HAP-1 (cell line): Measurements from ENCODE around the gene TMEM219.

Experiments
- DNase-seq, 2 experiments: peaks; one replicate each; pipeline ENCODE4 v3.0.0-alpha.2; 2016 to 2020; ENCODE audit warnings: low spot score in 2 of 2
- H3K27me3 ChIP-seq: fragments of 250-450 bp; sonication (Bioruptor Pico); 2 replicates; pipeline ENCODE4 v1.5.1; 2020; ENCODE audit warnings: low read depth, mild to moderate bottlenecking, moderate library complexity
- H3K36me3 ChIP-seq: fragments of 250-450 bp; sonication (Bioruptor Pico); replicated peaks from 2 replicates; pipeline ENCODE4 v1.5.1; 2020; ENCODE audit warnings: mild to moderate bottlenecking
- H3K4me1 ChIP-seq: fragments of 250-450 bp; sonication (Bioruptor Pico); 2 replicates; pipeline ENCODE4 v1.5.1; 2020; ENCODE audit warnings: mild to moderate bottlenecking
- H3K4me3 ChIP-seq: fragments of 250-450 bp; sonication (Bioruptor Pico); 2 replicates; pipeline ENCODE4 v1.5.1; 2020; ENCODE audit warnings: mild to moderate bottlenecking, moderate library complexity
- H3K9me3 ChIP-seq: fragments of 250-450 bp; sonication (Bioruptor Pico); 2 replicates; pipeline ENCODE4 v1.5.1; 2020; ENCODE audit warnings: mild to moderate bottlenecking, moderate library complexity
- in situ Hi-C: fragments of 300-500 bp; cut with MboI; formaldehyde crosslinking; loops from 3 replicates; pipeline ENCODE4 v1.14.3; 2020; ENCODE audit warnings: low sequenced_read_pairs, inconsistent platforms, mixed read lengths

The TMEM219 gene

DNA sequence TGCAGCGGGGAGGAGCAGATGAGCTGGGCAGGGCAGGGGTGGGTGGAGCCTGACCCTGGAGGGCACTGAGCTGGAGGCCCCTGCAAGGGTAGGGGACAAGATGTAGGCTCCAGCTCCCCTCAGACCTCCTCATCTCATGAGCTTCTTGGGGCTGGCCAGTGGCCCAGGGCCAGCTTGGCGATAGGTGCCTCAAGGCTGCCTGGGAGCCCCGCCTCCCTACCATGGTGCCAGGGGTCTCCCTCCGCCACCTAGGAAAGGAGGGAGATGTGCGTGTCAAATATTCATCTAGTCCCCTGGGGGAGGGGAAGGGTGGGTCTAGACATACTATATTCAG is 29.7 kb downstream of the TMEM219 start:
- no peaks in the 10 kb centered on the region for H3K9me3 ChIP-seq
- peaks cover 8% of the 10 kb centered on the region for H3K4me1 ChIP-seq
- H3K27me3 ChIP-seq: no peaks in the 10 kb centered on the region
- no peak for DNase-seq
- H3K36me3 ChIP-seq: peaks cover 67% of the 10 kb centered on the region
- H3K4me3 ChIP-seq: no peak overlapping the region
- in situ Hi-C loops: no loop called here

DNA sequence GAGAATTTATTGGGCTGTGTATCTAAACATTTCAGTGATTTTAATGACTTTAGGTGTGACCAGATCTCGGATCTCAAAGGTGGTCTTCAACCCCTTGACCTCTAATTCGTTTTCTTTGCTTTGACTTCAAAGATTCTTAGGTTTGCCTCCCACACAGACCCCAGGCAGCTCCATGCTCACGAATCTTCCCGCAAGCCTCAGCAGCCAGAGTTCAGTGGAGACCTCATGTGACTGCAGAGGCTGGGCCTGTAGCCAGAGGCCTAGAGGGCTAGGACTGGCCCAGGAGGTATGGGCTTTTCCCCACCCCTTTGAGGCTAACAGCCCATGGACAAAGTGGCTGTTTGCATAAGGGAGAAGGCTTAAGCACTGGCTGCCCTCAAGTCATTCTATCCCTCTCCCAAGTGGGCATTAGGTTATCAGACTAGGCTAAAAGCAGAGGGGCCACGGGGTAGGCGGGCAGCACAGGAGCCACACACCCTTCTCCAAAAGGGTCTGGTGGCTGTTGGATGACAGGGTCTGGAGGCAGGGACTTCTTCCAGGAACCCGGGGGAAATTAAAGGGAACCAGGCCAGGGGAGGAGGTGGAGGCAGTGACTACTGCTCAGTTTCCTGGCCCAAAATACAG is 30.6 kb downstream of the TMEM219 start:
- peaks cover 13% of the 10 kb centered on the region for H3K4me1 ChIP-seq
- H3K9me3 ChIP-seq: no peaks in the 10 kb centered on the region
- DNase-seq: no peak
- in situ Hi-C loops: no loop called here
- no peaks in the 10 kb centered on the region for H3K27me3 ChIP-seq
- no peak overlapping the region for H3K4me3 ChIP-seq
- peaks cover 59% of the 10 kb centered on the region for H3K36me3 ChIP-seq

DNA sequence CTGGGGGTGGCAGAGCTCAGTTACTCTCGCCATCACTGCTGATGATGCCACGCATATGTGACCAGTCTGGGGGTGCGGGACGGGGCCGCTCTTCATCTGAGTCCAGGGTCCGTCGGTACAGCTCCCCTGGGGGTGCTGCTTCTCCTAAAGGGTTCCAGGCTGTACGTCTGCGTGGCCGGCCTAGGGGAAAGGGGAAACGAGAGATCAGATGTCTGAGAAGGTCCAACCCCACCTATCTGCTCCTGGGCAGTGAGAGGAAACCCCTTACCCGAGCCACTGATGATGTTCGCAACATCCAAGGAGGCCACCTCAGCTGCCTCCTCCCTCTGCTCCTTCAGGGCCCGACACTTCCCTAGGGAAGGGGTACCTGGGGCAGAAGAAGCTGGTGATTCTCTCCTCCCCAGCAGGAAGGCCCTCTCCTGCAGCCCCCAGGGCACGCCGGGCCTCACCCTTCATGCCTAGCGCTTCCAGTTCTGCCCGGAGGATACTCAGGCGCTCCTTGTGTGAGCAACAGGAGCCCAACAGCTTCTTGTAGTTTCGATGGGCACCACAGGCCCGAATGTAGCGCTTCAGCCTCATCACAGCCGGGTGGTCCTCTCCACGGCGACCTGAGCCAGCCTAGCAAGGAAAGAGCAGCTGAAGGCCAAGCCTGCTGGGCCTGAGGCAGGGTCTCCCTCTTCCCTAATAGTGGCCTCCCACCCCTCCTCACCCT is 31.5 kb downstream of the TMEM219 start:
- H3K36me3 ChIP-seq: peaks cover 52% of the 10 kb centered on the region
- DNase-seq: no peak
- peaks cover 13% of the 10 kb centered on the region for H3K4me1 ChIP-seq
- no peaks in the 10 kb centered on the region for H3K9me3 ChIP-seq
- H3K27me3 ChIP-seq: no peaks in the 10 kb centered on the region
- in situ Hi-C loops: no loop called here
- no peak overlapping the region for H3K4me3 ChIP-seq

DNA sequence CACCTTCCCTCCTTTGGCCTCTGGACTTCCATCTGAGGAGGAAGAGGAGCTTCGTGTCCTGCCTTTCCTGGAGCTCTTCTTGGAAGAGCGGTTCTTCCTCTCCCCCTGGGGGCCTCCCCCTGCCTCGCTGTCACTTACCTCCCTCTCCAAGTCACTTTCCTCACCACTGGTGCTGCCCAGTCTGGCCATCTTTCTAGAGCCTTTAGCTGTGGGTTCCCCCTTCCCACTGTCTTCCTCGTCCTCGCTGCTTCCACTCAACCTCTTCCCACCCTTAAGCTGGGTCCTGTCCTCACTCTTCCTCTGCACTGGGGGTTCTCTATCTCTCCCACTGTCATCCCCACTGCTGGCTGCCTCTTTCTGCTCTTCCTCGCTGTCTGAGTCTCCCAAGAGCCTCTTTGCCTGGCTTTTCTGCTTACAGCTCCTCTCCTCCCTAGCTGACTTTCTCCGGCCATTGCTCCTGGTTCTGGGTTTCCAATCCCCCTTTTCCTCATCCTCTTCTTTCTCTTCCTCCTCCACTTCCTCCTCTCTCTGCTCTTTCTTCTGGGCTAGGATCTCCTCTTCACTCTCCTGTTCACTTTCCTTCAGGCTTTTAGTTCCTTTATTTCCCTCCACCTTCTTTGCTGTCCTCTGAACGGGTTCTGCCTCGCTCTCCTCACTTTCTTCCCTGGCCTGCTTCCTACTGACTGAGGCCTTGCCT is 32.2 kb downstream of the TMEM219 start:
- H3K4me1 ChIP-seq: peaks cover 13% of the 10 kb centered on the region
- H3K9me3 ChIP-seq: no peaks in the 10 kb centered on the region
- H3K36me3 ChIP-seq: peaks cover 48% of the 10 kb centered on the region
- in situ Hi-C loops: no loop called here
- DNase-seq: no peak
- H3K27me3 ChIP-seq: no peaks in the 10 kb centered on the region
- no peak overlapping the region for H3K4me3 ChIP-seq

DNA sequence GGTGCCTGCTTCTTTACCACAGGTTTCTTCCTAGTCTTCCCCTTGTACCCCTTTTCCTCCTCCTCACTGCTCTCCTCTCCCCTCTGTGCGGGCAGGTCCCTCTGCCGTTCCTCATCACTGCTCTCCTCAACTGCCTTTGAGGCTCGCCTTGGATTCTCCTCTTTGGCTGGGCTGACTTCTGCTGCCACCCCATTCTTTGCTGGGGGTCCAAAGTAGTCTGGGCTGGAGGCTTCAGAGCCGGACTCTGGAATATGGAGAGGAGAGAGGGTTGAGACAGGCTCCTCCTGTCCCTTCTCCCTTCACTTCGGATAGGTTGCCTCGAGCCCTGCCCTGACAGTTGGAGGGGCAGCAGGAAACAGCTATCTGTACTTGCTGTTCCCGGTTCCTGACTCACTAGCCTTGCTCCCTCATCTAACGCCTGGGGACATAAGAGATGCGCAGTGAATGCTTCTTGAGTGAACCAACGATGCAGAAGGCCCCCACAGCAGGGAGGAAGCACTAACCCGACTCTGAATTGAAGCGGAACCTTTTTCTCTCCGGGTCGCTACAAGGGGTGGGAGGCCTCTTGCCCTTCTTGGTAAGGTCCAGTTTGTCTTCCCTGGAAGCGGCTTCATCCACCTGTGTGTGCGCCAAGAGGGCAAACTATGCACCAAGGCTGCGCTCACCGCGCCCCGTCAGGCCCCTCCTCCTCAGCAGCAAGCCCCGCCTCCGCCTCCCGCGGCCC is 32.9 kb downstream of the TMEM219 start:
- peaks cover 48% of the 10 kb centered on the region for H3K36me3 ChIP-seq
- peaks cover 13% of the 10 kb centered on the region for H3K4me1 ChIP-seq
- no peaks in the 10 kb centered on the region for H3K27me3 ChIP-seq
- peak overlapping the region; percentile 92 for H3K4me3 ChIP-seq
- peak; percentile 45 to 81 for DNase-seq
- in situ Hi-C loops: no loop called here
- H3K9me3 ChIP-seq: no peaks in the 10 kb centered on the region

DNA sequence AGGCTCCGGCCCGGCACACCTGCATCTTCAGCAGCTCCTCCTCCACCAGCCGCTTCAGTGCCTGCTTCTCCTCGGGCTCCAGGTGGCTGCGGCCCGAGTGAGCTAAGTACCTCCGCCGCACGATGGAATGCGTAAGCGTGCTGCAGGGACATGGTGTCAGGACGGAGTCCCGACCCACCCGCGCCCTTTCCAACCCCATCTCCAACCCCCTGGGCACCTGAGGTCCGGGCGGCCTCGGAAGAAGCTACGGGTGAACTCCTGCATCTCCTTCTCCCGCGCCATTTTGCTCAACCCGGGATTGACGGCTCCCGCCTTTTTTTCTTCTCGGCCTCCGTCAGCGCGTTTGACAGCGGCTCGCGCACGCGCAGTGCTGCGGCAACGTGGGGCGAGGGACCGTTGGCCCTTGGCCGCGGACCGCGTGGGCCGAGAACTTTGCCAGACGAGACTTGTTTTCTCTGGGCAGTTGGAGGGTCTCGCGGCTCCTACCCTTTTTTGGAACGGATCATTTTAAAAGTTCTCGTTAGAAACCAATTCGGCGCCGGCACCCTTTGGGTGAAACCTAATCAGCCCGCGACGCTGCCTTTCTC is 33.5 kb downstream of the TMEM219 start, which contains the start of gene HIRIP3:
Gene HIRIP3, minus strand, starts transcription at position 294 of the 587 bp plus-strand sequence. Its CDS starts 12 bp downstream, at position 282.
- H3K4me3 ChIP-seq: peak within 1 kb of the TSS; percentile 92
- H3K27me3 ChIP-seq: no peaks in the 10 kb centered on the region
- DNase-seq: peak; percentile 82 to 90
- in situ Hi-C loops: no loop called here
- H3K9me3 ChIP-seq: no peaks in the 10 kb centered on the region
- H3K36me3 ChIP-seq: peaks cover 45% of the 10 kb centered on the region
- peaks cover 13% of the 10 kb centered on the region for H3K4me1 ChIP-seq

DNA sequence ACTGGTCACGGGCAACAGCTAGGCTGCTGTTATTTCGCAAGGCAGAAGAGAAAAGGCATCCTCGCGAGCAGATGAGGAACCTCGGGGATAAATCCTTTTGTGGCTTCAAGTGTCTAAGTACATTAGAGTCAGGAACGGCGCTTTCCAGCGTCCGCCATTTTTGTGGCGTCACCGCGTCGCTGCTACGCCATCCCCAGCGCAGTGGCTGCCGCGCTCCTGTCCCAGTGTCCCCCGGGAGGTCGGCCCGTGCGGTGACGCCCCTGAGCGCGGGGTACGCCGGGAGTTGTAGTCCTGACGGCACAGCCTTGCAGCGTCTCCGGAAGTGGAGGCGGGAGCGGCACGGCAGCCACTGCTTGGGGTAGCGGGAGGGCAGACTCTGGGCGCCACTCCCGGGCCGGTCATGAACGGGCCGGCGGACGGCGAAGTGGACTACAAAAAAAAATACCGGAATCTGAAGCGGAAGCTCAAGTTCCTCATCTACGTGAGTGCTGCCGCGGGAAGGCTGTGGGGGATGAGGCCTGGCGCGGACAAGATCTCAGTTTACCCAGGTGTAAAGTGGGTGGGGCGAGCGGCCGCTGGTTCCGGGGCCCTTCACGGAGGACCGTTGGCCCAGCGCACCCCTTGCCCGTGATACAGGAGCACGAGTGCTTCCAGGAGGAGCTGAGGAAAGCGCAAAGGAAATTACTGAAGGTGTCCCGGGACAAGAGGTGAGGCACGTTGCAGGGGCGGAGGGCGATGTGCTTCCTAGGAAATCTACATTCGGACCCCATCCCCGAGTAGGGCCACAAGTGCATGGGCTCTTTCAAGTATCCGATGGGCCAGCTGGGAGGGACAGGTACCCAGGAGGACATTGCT is 34.3 kb downstream of the TMEM219 start, which contains the start of gene INO80E:
Gene INO80E, plus strand, starts transcription at position 331 of the 855 bp plus-strand sequence. Its CDS starts 70 bp downstream, at position 401.
- peak within 1 kb of the TSS; percentile 92 for H3K4me3 ChIP-seq
- in situ Hi-C loops: no loop called here
- peaks cover 48% of the 10 kb centered on the region for H3K36me3 ChIP-seq
- no peaks in the 10 kb centered on the region for H3K27me3 ChIP-seq
- H3K9me3 ChIP-seq: no peaks in the 10 kb centered on the region
- peak; percentile 95 to 99 for DNase-seq
- H3K4me1 ChIP-seq: peaks cover 13% of the 10 kb centered on the region

DNA sequence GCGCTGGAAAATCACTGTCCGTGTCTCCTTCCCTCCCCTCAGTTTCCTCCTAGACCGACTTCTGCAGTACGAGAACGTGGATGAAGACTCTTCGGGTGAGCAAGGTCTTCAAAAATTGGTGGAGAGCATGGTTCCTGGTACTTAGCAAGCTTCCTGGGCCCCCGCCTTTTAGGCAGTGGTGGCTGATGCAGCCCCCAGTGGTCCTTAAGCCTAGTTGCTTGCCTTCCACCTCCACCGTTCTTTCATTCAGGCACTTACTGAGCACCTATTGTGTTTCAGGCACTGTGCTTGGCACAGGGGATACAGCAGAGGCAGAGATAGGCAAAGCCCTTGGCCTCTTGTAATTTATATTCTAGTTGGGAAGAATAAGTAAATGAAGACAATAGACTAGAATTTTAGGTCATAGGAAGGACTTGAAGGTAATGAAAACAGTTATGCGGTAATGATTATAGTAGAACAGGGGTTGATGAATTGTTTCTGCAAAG is 34.9 kb downstream of the TMEM219 start:
- peaks cover 13% of the 10 kb centered on the region for H3K4me1 ChIP-seq
- DNase-seq: no peak

DNA sequence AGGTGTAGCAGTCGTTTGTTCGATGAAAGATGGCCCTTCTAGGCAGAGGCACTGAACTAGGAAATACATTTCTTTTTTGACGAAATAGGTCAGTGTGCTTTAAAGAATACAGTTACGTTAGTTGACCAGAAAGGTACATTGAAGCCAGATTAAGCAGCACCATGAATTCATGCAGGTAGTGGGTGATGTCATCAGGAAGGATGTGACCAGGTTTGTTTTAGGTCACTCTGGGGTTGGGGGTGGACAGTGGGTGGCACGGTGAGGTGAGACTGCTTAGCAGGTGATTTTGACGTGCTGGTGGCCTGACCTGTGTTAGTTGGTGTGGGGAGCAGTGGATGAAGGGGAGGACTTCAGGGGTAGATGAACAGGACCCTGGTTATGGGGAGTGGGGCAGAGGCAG is 37.7 kb downstream of the TMEM219 start:
- no peak for DNase-seq
- H3K27me3 ChIP-seq: no peaks in the 10 kb centered on the region
- peaks cover 44% of the 10 kb centered on the region for H3K36me3 ChIP-seq
- no peak overlapping the region for H3K4me3 ChIP-seq
- in situ Hi-C loops: no loop called here
- peaks cover 11% of the 10 kb centered on the region for H3K4me1 ChIP-seq
- H3K9me3 ChIP-seq: no peaks in the 10 kb centered on the region

More for the DNA sequence above, 34.9 kb downstream of the TMEM219 start:
- Histone ChIP-seq H3K36me3 (peaks cover 51% of the 10 kb centered on the region), H3K4me3 (peak overlapping the region; percentile 92), H3K9me3 (no peaks in the 10 kb centered on the region), H3K27me3 (no peaks in the 10 kb centered on the region)
- in situ Hi-C loops: no loop called here

DNA sequence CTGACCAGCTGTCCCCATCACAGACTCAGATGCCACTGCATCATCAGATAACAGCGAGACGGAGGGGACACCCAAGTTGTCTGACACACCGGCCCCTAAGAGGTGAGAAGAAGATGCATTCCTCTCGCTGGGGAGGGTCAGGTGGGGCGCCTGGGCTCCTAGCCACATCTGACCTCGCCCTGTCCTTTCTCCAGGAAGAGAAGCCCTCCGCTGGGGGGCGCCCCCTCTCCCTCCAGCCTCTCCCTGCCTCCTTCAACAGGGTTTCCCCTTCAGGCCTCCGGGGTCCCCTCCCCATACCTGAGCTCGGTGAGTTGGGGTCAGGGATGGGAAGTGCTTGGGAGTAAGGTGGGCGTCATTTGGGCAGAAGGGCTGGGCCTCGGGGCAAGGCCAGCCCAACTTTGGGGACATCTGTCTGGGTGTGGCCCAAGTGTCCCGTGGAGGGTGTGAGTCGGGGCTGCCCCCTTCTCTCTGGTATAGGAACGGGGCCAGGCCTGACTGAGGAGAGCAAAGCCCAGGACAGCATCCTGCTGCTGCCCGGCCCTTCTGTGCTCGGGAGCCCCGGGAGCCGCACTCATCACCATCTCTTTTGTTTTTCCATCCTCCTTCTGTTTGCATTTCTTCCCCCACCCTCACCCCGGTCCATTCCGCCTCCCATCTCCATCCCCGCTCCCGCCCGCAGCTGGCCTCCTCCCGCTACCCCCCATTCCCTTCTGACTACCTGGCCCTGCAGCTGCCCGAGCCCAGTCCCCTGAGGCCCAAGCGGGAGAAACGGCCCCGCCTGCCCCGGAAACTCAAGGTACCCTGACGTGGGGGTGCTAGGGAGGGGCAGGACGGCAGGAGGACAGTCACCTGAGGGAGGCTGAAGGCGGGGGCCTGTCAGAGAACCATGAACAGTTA is 39.1 kb downstream of the TMEM219 start:
- no peaks in the 10 kb centered on the region for H3K27me3 ChIP-seq
- no peak for DNase-seq
- H3K9me3 ChIP-seq: no peaks in the 10 kb centered on the region
- H3K36me3 ChIP-seq: peaks cover 44% of the 10 kb centered on the region
- peaks cover 4% of the 10 kb centered on the region for H3K4me1 ChIP-seq
- no peak overlapping the region for H3K4me3 ChIP-seq
- in situ Hi-C loops: no loop called here

DNA sequence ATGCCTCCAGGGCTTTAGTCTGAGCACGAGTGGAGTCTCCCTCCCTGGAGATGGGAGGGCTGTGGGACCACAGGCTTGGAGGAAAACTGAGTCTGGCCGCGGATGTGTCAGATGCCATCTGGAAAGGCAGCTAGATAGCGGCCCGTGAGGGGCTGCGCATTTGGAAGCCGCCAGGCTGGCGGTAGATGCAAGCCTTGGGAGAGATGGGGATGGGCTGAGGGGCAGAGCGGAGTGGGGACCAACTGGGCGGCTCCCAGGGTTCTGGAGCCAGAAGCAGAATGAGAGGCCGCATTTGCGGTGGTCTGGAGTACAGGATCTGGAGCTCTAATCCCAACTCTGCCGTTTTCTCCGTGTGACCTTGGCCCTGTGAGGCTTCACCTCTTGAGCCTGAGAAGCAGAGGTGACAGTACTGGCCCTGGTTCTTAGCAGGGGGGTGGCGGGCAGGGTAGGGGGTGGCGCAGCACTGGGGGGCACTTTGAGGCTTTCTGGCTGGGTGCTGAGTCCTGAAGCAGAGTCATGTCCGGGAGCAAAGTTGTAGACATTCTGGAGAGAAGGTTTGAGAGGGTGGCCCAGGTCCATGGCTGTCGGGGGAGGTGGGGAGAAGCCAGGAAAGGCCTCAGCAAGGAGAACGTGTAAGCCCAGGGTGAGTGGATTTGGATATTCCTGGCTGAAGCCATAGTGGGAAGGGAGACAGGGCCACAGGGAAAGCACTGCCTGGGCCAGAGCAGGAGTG is 40.9 kb downstream of the TMEM219 start:
- H3K36me3 ChIP-seq: peaks cover 46% of the 10 kb centered on the region
- H3K27me3 ChIP-seq: no peaks in the 10 kb centered on the region
- no peak for DNase-seq
- no peak overlapping the region for H3K4me3 ChIP-seq
- in situ Hi-C loops: no loop called here
- H3K9me3 ChIP-seq: no peaks in the 10 kb centered on the region
- no peaks in the 10 kb centered on the region for H3K4me1 ChIP-seq
